Osteocyte (in vitro differentiated cells): ENCODE results near the gene AGTRAP. TPM values are rescaled to one million over a fixed set of nuclear protein-coding genes. Genes with fewer than 3 reads are reported as not detected.

ENCODE experiments used
- DNase-seq: peaks from one replicate; pipeline ENCODE4 v3.0.0; 2021; ENCODE audit warnings: mixed read lengths; ENCODE audit not compliant: unreplicated experiment; ENCODE audit errors: extremely low spot score
- H3K27ac Mint-ChIP-seq: one replicate; pipeline ENCODE4 v1.8.0; 2021; ENCODE audit warnings: mild to moderate bottlenecking, mixed read lengths; ENCODE audit not compliant: unreplicated experiment
- H3K27me3 Mint-ChIP-seq: one replicate; pipeline ENCODE4 v1.8.0; 2021; ENCODE audit warnings: mixed read lengths; ENCODE audit not compliant: unreplicated experiment
- H3K36me3 Mint-ChIP-seq: one replicate; pipeline ENCODE4 v1.8.0; 2021; ENCODE audit warnings: mixed read lengths; ENCODE audit not compliant: unreplicated experiment
- H3K4me1 Mint-ChIP-seq: one replicate; pipeline ENCODE4 v1.8.0; 2021; ENCODE audit warnings: mixed read lengths; ENCODE audit not compliant: unreplicated experiment
- H3K4me3 Mint-ChIP-seq: one replicate; pipeline ENCODE4 v1.8.0; 2021; ENCODE audit warnings: mild to moderate bottlenecking, moderate library complexity, mixed read lengths; ENCODE audit not compliant: unreplicated experiment
- H3K9me3 Mint-ChIP-seq: one replicate; pipeline ENCODE4 v1.8.0; 2021; ENCODE audit warnings: mixed read lengths; ENCODE audit not compliant: unreplicated experiment
- CTCF ChIP-seq: fragments of 200-600 bp; sonication (generic); IDR thresholded peaks from 2 replicates; pipeline ENCODE4 v1.5.0; 2021; ENCODE audit warnings: antibody characterized with exemption, mild to moderate bottlenecking, moderate library complexity
- total RNA-seq: library from RNA; stranded (reverse); gene quantifications from 2 replicates; pipeline ENCODE4 v1.2.1, GENCODE V29; 2021

The AGTRAP gene
- total RNA-seq, 1 donor from 2014 or later: 25.4 TPM

- TF ChIP-seq CTCF: no peak
- no peaks in the 10 kb centered on the region for H3K9me3 Mint-ChIP-seq
- DNase-seq: no peak
- H3K36me3 Mint-ChIP-seq: no peaks in the 10 kb centered on the region
- no peaks in the 10 kb centered on the region for H3K4me1 Mint-ChIP-seq
- peaks cover 26% of the 10 kb centered on the region for H3K27me3 Mint-ChIP-seq
- H3K27ac Mint-ChIP-seq: no peak overlapping the region
- no peak overlapping the region for H3K4me3 Mint-ChIP-seq
Measured at GRCh38 chr1:11707621-11708276, 28.2 kb upstream of the AGTRAP start.

GRCh38 chr1:11708554-11709350 lies 27.2 kb upstream of the AGTRAP start:
- Mint-ChIP-seq H3K27ac (no peak overlapping the region), H3K36me3 (no peaks in the 10 kb centered on the region), H3K4me3 (no peak overlapping the region), H3K27me3 (peaks cover 21% of the 10 kb centered on the region), H3K4me1 (no peaks in the 10 kb centered on the region), H3K9me3 (no peaks in the 10 kb centered on the region)
- DNase-seq: no peak
- no peak for TF ChIP-seq CTCF

DNA sequence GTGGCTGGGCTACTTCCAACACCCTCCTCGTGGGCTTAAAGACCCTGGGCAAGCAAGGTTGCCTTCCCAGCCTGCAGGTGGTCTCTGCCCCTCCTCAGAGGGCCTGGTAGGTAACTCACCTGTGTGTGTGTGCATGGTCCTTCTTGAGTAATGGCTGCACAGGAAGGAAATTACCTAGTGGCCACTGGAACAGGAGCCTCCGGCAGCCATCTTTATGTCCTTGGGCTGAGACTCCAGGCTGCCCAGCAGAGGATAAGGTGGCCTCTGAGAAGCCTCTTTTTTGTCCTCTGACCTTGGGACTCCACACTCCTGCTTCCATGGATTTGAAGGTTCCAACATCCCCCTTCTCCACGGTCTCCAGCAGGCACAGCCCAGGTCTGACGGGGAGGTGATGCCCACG lies 24.4 kb upstream of the AGTRAP start:
- Mint-ChIP-seq H3K27ac (no peak overlapping the region), H3K36me3 (no peaks in the 10 kb centered on the region), H3K27me3 (peaks cover 19% of the 10 kb centered on the region), H3K4me1 (no peaks in the 10 kb centered on the region), H3K4me3 (no peak overlapping the region), H3K9me3 (no peaks in the 10 kb centered on the region)
- TF ChIP-seq CTCF: no peak
- no peak for DNase-seq

DNA sequence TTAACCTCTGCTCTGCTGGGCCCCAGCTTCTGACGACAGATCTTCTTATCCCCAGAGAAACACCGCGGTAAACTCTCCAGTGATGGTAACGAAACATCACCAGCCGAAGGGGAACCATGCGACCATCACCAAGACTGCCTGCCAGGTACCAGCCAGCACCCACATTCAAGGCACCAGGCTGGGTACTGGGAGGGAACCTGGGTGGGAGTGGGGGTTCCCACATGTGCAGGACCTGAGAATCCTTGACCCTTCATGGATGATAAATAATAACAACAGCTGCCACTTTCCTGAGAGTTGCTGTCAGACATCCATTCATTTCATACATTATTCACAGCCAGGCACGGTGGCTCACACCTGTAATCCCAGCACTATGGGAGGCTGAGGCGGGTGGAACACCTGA lies 23.7 kb upstream of the AGTRAP start:
- DNase-seq: no peak
- H3K4me1 Mint-ChIP-seq: no peaks in the 10 kb centered on the region
- H3K9me3 Mint-ChIP-seq: no peaks in the 10 kb centered on the region
- H3K36me3 Mint-ChIP-seq: no peaks in the 10 kb centered on the region
- no peak overlapping the region for H3K4me3 Mint-ChIP-seq
- H3K27me3 Mint-ChIP-seq: peaks cover 17% of the 10 kb centered on the region
- no peak overlapping the region for H3K27ac Mint-ChIP-seq
- no peak for TF ChIP-seq CTCF

- no peak for TF ChIP-seq CTCF
- DNase-seq: no peak
- H3K36me3 Mint-ChIP-seq: no peaks in the 10 kb centered on the region
- no peaks in the 10 kb centered on the region for H3K9me3 Mint-ChIP-seq
- H3K27ac Mint-ChIP-seq: no peak overlapping the region
- H3K4me1 Mint-ChIP-seq: no peaks in the 10 kb centered on the region
- peaks cover 17% of the 10 kb centered on the region for H3K27me3 Mint-ChIP-seq
- no peak overlapping the region for H3K4me3 Mint-ChIP-seq
Measured at GRCh38 chr1:11713095-11713494, 22.8 kb upstream of the AGTRAP start.
